Fibroblast of pulmonary artery (primary cell): ENCODE results near the gene CEP104.

Experiments used
- DNase-seq: peaks from one replicate; pipeline ENCODE4 v3.0.0-alpha.2; 2010; ENCODE audit warnings: low read depth
- H3K4me3 ChIP-seq: replicated peaks from 2 replicates; pipeline ENCODE4 v1.5.1; 2011; ENCODE audit warnings: low read depth, mild to moderate bottlenecking, control low read depth, low read length, moderate library complexity
- TF ChIP-seq, protein P1 (sequence below): IDR thresholded peaks from 2 replicates; pipeline ENCODE4 v1.5.1; 2011; ENCODE audit warnings: mild to moderate bottlenecking, control low read depth, low read length, inconsistent platforms; ENCODE audit errors: missing control alignments

Gene CEP104

DNA sequence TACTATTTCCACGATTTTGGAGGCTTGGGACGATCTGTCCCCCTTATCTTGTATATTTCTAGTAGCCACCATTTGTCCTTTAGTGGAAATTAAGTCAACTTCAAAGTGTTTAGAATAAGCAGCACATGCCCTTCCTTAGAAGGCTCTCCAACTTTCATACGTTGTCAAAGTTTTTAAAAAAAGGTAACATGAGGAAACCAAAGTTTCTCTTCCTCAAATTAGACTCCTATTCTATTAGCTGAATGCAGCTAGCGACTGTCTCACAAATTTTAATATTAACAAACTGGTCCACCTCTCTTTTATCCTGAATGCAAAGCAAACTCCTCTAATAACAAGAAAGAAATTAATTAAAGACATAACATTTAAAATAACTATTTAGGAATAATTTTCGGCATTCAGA is 36.2 kb upstream of the CEP104 start:
- no peak overlapping the region for H3K4me3 ChIP-seq
- no peak for DNase-seq
- TF ChIP-seq, protein P1, sequence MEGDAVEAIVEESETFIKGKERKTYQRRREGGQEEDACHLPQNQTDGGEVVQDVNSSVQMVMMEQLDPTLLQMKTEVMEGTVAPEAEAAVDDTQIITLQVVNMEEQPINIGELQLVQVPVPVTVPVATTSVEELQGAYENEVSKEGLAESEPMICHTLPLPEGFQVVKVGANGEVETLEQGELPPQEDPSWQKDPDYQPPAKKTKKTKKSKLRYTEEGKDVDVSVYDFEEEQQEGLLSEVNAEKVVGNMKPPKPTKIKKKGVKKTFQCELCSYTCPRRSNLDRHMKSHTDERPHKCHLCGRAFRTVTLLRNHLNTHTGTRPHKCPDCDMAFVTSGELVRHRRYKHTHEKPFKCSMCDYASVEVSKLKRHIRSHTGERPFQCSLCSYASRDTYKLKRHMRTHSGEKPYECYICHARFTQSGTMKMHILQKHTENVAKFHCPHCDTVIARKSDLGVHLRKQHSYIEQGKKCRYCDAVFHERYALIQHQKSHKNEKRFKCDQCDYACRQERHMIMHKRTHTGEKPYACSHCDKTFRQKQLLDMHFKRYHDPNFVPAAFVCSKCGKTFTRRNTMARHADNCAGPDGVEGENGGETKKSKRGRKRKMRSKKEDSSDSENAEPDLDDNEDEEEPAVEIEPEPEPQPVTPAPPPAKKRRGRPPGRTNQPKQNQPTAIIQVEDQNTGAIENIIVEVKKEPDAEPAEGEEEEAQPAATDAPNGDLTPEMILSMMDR: no peak

- TF ChIP-seq, protein P1: no peak
- H3K4me3 ChIP-seq: no peak overlapping the region
- DNase-seq: no peak
These were observed 35.7 kb upstream of the CEP104 start for GRCh38 chr1:3892748-3893147.

- H3K4me3 ChIP-seq: no peak overlapping the region
- TF ChIP-seq, protein P1: no peak
- no peak for DNase-seq
These were observed 34.4 kb upstream of the CEP104 start for GRCh38 chr1:3891329-3891865.

DNA sequence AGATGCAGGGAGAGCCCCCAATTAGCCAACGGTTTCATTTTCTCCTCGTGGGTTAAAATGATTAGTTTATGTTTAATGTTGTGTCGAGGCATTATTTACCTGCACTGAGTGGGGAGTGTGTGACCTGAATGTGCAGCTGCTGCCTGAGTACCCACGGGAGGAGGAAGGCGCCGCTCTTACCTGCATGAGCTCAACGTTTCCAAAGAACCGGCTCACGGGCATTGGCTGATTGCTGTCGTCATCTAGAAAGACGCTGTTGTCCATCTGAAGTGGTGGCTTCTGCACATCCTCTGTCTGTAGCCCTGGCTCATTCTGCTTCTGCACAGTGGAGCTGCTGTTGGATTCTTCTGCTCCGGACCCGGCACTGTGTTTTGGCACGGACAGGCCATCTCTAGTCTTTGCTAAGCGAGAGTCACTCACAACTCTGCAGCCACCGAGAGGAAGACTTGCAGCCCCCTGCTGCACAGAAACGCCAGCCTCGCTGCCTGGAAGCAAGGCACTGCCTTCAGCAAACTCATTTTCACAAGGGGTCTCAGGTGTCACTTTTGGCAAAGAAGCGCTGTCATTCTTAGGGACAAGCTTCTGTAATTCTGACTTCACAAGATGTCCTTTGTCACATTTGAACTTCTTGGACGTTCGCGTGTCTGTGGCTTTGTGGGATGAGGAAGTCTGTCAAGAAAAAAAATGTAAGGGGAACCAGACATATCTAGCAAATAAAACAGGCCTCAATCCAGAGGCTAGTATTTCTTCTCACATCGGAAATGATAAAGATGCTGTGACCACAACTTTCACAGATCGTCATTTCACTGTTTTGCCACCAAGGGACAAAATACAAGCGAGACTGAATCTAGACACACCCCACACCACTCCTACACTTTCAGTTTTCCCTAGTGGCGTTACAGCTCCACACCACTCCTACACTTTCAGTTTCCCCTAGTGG is 33.6 kb upstream of the CEP104 start:
- DNase-seq: no peak
- H3K4me3 ChIP-seq: no peak overlapping the region
- TF ChIP-seq, protein P1: no peak

- no peak for DNase-seq
- TF ChIP-seq, protein P1: no peak
These were observed 32.9 kb upstream of the CEP104 start for GRCh38 chr1:3889936-3890335.

DNA sequence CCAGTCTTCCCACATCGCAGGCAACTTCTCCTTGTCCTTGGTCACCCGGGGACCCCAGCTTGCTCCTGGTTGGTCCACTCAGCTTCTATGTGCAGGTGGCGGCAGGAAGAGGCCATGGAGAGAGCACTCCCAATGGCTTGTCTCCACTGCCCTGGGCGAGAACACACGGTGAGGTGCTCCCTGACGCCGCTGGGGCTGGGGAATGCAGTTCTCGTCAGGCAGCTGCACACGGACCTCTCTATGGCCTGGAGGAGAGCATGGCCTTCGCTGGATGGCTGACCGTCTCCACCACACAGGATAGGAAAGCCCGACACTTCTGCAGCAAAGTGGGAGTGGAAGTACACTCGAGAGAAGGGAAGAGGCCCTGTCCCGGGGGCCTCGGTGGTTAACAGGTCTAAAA is 31.3 kb upstream of the CEP104 start:
- no peak overlapping the region for H3K4me3 ChIP-seq
- DNase-seq: no peak
- TF ChIP-seq, protein P1: no peak

More at GRCh38 chr1:3889936-3890335, 32.9 kb upstream of the CEP104 start:
- H3K4me3 ChIP-seq: no peak overlapping the region

DNA sequence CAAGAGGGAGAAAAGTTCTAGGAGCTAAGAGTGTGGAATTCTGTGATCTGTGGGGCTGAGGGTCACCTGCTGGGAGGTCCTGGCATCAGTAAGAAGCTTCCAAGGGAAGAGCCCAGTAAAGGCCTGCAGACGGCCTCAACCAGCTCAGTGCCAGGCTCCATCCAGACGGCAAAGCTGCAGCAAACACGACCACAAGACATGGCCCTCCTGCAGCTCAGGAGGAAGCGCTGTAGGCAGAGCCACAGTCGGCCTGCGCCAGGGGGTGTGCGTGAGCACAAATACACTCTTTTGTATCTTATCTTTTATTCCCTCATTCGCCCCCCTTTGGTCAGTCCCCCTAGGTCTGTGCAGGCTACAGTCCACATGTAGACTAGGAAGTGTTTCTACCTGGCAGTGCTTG is 29.7 kb upstream of the CEP104 start:
- TF ChIP-seq, protein P1: no peak
- no peak for DNase-seq
- H3K4me3 ChIP-seq: no peak overlapping the region
